HG03354 (cell line): Measurements from ENCODE around the gene TMEM201.

ENCODE experiments used
- ATAC-seq: cut with Tn5 transposase; IDR thresholded peaks from one replicate; pipeline ENCODE4 v1.9.1; 2021; ENCODE audit warnings: mild to moderate bottlenecking; ENCODE audit not compliant: unreplicated experiment, poor library complexity, severe bottlenecking

TMEM201 gene

DNA sequence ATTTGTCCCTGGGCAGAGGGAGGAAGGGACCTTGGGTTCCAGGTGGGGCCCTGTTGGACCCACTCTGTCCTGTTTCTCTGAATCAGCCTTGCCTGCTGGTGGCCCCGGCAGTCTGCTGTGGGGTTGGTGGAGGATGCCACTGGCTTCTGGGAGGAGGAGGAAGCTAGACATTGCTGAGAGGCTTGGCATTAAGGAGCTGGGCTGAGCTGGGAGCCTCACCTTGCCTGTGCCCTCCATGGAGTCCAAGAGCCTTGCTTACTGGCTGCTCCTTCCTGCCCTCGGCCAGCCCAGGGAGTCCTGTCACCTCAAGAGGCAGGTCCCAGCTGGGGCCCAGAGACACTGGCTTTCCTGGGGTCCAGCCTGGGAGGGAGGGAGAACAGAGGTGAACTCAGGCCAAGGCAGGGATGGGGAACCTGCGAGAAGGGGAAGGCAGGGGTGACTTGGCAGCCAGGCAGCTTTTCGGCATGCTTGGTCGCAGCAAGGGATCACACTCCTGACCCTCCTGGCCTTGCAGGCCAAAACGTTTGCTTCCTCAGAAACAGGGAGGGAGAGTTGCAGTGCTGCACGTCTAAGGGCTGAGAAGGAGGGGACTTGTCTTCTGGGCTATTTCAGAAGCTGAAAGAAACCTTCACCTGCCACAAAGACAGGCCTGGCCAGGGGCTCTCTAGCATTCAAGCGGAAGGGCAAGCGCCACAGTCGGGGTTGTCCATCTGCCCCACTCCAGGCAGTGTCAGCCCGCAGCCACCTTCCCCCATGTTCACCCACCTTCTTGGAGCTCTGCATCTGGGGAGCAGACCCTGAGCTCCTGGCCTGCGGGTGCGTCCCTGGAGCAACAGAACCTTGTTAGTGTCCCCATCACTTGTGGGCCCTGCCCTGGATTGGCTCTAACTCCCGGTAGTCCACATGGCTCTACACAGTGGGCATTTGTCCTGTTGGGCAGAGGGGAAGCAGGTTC, 8.9 kb downstream of the TMEM201 start:
- no peak for ATAC-seq

DNA sequence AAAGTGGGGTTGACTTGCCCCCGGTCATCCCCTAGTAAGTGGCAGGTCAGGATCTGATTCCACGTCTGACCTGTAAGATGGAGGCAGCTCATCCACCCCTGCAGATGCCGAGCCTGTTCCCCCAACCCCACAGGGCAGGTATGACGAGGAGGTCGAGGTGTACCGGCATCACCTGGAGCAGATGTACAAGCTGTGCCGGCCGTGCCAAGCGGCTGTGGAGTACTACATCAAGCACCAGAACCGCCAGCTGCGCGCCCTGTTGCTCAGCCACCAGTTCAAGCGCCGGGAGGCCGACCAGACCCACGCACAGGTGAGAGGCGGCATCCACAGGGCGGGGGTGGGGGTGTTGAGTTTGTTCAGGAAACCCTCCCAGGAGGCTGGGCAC, 9.6 kb downstream of the TMEM201 start:
- ATAC-seq, result no peak

DNA sequence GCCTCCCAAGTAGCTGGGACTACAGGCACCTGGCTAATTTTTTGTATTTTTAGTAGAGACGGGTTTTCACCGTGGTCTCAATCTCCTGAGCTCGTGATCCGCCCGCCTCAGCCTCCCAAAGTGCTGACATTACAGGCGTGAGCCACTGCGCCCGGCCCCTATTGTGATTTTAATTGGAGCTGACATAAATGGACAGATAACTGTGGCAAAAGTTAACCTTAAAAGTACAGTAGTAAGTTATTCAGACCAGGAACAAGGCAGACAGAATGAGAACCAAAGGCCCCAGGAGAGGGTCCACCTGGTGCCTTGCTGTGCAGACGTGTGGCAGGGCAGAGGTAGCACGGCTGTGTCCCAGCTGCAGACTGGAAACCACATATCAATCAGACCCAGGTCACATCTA, 11.0 kb downstream of the TMEM201 start:
- ATAC-seq, result no peak

DNA sequence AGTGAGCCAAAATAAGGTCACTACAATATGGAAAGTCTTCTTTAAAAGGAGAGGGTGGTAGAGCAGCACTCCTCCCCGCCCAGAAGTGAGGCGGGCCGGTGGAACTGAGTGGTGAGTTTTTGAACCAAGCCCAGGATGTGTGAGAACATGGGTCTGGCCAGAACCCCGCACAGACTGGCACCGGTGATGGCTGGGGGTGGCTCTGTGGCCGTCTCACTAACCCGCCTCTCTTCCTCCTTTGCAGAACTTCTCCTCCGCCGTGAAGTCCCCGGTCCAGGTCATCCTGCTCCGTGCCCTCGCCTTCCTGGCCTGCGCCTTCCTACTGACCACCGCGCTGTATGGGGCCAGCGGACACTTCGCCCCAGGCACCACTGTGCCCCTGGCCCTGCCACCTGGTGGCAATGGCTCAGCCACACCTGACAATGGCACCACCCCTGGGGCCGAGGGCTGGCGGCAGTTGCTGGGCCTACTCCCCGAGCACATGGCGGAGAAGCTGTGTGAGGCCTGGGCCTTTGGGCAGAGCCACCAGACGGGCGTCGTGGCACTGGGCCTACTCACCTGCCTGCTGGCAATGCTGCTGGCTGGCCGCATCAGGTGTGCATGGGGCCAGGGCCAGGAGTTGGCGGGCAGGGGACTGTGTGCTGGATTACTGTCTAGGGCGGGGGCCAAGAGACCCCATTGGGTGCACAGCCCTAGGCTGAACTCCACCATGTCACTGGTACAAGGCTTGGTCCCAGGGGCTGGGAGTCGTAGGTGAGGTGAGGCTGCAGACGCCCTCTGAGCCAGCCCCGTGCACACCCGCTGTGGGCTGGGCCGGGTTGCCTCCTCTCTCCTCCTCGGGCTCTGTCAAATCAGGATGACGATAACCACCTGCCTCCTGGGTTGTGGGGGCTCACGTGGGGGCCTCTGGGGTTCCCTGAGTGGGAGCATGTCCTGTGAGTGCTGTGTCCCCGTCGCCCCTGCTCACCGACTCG, 12.4 kb downstream of the TMEM201 start:
- ATAC-seq, result no peak

GRCh38 chr1:9601942-9602793, 13.5 kb downstream of the TMEM201 start:
- no peak for ATAC-seq

- ATAC-seq, result no peak
Observed at GRCh38 chr1:9602794-9603167, 14.1 kb downstream of the TMEM201 start.

DNA sequence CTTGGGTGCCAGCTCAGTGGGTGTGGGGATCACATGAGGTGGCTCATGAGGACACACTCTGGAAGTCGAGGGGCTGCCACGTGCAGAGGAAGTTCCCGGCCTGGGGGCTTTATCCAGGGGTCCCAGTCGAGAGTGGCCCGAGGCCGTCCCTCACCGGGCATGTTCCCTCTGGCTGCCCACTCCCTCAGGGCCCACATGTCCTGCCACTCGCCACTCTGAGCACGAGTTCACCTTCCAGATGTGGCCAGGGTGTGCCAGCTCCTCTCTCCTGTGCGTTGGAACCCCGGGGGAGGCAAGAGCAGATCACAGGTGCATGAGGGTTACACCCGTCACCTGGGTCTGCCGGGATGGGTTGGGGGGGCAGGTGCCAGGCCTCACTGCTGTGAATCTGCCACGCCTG, 14.6 kb downstream of the TMEM201 start:
- no peak for ATAC-seq

GRCh38 chr1:9603766-9604753, 15.3 kb downstream of the TMEM201 start:
- no peak for ATAC-seq

DNA sequence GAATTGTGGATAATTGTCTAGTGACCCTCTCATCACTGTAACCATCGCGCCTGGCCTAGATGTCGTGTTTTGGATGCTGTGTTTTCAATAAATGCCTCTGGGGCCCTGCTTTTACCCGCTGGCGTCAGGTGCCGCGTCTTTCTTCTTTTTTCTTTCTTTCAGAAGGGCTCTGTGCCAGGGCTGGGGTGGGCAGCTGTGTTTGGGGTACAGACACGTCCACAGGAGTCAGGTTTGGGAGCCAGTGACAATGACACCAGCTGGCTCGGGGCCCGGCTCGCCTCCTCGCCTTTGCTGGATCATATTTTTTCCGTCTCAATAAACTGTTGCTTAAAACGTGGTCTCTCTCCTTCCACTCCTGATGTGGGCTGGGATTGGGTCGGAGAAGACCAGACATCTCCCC, 16.1 kb downstream of the TMEM201 start:
- no peak for ATAC-seq

DNA sequence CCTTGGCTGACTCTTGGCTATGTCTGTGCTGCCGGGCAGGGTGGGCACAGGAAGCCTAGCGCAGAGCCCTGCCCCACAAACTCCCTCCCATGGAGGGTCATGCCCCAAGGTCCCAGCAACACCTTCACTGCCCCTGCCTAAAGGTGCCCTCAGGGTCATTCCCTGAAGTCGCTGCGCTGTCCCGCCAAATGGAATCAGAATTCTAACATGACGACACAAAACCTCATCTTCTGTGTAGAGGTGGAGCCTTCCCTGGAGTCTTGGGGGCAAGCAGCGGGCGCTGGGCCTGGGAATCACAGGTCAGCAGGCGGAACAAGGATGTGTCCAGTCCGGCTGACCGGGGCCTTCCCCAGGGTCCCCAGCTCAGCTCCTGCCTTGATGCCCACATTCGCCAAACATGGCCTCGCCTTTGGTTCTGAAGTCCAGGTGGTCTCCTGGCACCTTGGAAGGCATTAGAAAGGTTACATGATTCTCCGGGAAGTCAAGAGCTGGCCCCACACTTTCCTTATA, 17.3 kb downstream of the TMEM201 start:
- ATAC-seq, result no peak

GRCh38 chr1:9606458-9606857, 17.7 kb downstream of the TMEM201 start:
- no peak for ATAC-seq

- no peak for ATAC-seq
Observed at GRCh38 chr1:9606948-9607347, 18.2 kb downstream of the TMEM201 start.

- no peak for ATAC-seq
Observed at GRCh38 chr1:9607352-9607751, 18.6 kb downstream of the TMEM201 start.

DNA sequence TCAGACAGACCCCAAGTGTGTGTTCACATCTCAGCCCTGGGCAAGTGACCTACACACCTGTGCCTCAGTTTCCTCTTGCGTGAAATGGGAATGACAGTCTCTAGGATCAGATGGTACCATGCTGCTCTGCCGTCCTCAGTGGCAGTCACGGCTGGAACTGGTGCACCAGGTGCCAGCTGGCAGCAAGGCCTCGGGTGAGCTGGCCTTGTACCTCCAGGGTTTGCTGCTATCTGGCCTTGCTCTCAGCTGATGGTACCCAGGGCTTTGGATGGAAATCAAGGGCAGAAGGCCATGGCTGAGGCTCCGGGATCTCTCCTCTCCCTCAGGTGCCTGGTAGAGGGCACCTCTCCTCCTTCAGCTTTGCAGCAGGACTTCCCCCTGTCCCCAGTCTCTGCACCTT, 21.3 kb downstream of the TMEM201 start:
- no peak for ATAC-seq

DNA sequence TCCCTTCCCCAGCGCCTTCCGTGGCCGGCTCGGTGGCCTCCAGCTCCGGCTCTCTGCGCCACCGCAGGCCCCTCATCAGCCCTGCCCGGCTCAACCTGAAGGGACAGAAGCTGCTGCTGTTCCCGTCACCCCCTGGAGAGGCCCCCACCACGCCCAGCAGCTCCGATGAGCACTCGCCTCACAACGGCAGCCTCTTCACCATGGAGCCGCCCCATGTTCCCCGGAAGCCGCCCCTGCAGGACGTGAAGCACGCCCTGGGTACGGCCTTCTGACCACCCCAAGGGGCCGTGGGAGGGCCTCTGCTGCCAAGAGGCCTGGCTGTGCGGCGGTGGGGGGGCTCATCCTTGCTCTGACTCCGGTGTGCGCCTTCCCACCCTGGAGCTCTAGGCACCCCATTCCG, 21.8 kb downstream of the TMEM201 start:
- ATAC-seq, result no peak

GRCh38 chr1:9611716-9612115, 23.0 kb downstream of the TMEM201 start:
- no peak for ATAC-seq

DNA sequence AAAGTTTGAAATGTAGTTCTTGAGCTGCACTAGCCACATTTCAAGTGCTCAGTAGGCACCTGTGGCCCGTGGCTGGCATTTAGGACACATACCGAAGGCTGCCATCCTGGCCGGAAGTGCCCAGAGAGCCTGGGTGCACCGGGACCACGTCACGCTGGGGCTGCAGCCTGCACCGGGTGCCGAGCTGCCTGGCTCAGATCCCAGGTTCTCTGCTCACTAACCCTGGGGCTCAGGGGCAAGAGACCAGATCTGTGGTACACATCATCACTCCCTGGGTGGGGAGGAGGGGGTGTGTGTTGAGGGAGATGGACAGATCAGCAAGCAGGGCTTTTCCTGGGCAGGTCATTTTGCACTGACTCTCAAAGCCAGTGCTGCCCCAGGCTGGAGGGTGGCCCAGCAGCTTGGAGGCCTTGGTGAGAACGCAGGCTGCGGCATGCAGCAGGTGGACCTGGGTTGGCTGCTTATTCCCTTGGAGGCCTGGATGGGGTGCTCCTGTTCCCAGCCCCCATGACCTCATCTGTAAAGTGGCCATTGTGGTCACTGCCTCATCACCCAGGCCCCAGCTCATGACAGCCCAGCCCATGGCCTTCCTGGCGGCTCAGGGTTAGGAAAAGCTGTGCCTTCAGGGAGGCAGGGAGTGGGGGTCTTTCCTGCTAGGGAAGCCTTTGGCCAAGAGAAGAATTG, 23.6 kb downstream of the TMEM201 start:
- no peak for ATAC-seq
